ENCODE measurements around the gene KCNAB2.

DNA sequence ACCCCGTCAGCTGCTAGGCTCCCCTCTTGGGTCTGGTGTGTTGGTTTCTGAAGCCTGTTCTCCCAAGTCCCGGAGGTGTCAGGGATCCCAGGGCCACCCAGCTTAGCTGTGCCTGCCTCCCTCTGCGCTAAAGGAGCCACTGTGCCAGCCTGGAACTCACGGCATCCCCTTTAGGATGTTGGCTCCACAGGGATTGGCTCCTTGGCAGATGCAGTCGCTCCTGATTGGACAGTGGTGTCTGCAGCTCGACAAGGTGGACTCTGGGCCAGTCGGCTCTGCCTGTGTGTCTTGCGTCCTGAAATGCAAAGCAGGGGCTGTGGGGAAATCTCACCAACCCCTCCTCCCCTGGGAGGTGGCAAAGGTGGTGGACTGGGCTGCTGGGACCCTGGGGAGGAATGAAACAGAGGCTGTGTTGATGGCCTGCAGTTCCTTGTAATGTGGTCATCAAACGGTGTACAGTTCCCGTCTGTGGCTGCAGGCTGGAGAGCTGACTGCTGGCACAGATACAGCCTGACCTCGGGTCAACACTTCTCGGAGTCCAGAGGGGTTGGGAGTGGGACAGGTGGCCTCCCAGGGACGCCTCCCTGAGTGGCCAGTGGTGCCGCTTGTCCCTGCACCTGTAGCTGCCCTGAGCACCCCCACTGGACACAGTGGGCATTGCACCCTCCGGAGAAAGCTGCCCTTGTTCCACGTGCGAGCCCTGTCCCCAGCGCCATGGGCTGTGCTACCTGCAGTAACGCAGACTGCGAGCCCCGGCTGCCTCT is 11.5 kb upstream of the KCNAB2 start:
- TF ChIP-seq, protein P1, sequence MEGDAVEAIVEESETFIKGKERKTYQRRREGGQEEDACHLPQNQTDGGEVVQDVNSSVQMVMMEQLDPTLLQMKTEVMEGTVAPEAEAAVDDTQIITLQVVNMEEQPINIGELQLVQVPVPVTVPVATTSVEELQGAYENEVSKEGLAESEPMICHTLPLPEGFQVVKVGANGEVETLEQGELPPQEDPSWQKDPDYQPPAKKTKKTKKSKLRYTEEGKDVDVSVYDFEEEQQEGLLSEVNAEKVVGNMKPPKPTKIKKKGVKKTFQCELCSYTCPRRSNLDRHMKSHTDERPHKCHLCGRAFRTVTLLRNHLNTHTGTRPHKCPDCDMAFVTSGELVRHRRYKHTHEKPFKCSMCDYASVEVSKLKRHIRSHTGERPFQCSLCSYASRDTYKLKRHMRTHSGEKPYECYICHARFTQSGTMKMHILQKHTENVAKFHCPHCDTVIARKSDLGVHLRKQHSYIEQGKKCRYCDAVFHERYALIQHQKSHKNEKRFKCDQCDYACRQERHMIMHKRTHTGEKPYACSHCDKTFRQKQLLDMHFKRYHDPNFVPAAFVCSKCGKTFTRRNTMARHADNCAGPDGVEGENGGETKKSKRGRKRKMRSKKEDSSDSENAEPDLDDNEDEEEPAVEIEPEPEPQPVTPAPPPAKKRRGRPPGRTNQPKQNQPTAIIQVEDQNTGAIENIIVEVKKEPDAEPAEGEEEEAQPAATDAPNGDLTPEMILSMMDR (IDR thresholded peaks at IDR 0.05; ENCODE audit: low read length): peak; percentile 47
- no peak for TF ChIP-seq EZH2 (IDR thresholded peaks at IDR 0.05; ENCODE audit: borderline replicate concordance, low read length)
